Measurements from ENCODE around the gene SLC16A5. TPM values are rescaled to one million over a fixed set of nuclear protein-coding genes. Genes with fewer than 3 reads are reported as not detected.
A peak's percentile ranks its signal among the peaks of the same experiment; 100 is the strongest.
"Not testable (repeated sequence)": the region's sequence is repeated elsewhere in the genome, so short reads cannot be mapped to it uniquely, and the experiment has no call there.

SLC16A5 gene
- total and polyA plus RNA-seq, 10 of the 15 experiments (the other 5 are each of a cell fraction or from before 2014, with no cell fraction given) = 0.03 to 3.1 (median 0.96) TPM

- no peak for TF ChIP-seq IRF3 (IDR thresholded peaks at IDR 0.05)
Observed at GRCh38 chr17:75131278-75132017, 43.7 kb downstream of the SLC16A5 start, which contains the start of gene NT5C (continued).

DNA sequence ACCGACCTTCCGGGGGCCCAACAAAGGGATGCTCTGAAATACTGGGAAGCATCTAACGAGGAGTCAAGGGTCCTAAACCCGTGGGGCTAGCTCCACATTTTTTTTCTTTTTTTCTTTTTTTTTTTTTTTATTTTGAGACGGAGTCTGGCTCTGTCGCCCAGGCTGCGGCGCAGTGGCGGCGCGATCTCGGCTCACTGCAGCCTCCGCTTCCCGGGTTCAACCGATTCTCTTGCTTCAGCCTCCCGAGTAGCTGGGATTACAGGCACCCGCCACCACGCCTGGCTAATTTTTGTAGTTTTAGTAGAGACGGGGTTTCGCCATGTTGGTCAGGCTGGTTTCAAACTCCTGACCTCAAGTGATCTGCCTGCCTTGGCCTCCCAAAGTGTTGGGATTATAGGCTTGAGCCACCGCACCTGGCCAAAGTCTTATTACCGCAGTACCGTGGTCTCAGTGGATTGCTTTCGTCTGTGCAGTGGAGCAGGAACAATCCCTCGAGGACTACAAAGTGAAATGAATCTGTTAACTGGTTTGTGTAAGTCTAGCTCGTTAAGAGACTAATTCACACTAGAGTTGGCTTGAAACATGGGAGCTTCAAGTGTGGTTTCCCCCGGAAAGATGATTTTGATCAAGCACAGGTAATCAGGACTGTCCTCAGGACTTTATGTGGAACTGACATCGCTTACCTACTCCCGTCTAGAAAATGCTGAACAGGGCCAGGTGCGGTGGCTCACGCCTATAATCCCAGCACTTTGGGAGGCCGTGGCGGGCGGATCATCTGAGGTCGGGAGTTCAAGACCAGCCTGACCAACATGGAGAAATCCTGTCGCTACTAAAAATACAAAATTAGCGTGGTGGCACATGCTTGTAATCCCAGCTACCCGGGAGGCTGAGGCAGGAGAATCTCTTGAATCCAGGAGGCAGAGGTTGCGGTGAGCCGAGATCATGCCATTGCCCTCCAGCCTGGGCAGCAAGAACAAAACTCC is 44.6 kb downstream of the SLC16A5 start:
- in situ Hi-C loops (cut with MboI); H3K27me3 ChIP-seq (replicated peaks in 1 of 2; ENCODE audit: control insufficient read depth in 2 of 2, insufficient read depth in 2 of 2, low read length in 1 of 2); intact Hi-C loops (cut with micrococcal nuclease; ENCODE audit: unreplicated experiment); H3K9me3 ChIP-seq (replicated peaks; ENCODE audit: control insufficient read depth, insufficient read depth, low read length); H4K20me1 ChIP-seq (ENCODE audit: control insufficient read depth, insufficient read depth); ATAC-seq; DNase-seq (ENCODE audit: low read depth, low spot score); H3K36me3 ChIP-seq (ENCODE audit: control insufficient read depth in 2 of 2, insufficient read depth in 2 of 2, low read length in 1 of 2); FAIRE-seq: not testable (repeated sequence)
- Histone ChIP-seq H3K9ac (ENCODE audit: control insufficient read depth, insufficient read depth, low read length) (peak overlapping the region; percentile 75), H2AFZ (ENCODE audit: control insufficient read depth, low read depth, low read length) (peak overlapping the region; percentile 90), H3K79me2 (ENCODE audit: control insufficient read depth, insufficient read depth, low read length) (peaks cover 21% of the 10 kb centered on the region), H3K27ac (ENCODE audit: control insufficient read depth, insufficient read depth) (peak overlapping the region; percentile 82), H3K4me3 (peak overlapping the region; percentile 74), H3K4me2 (ENCODE audit: control insufficient read depth, insufficient read depth) (peak overlapping the region; percentile 94), H3K4me1 (ENCODE audit: control insufficient read depth, insufficient read depth, low read length) (peaks cover 14% of the 10 kb centered on the region)
- POLR2A ChIA-PET = interaction anchor here (0.6 to 6.2 kb wide), 12 partner anchors 9 to 170 kb away, joined by 3 to 53 read pairs (median 4); partner anchors contain the start of gene ARMC7
- WGBS (ENCODE audit: insufficient coverage, insufficient replicate concordance, low lambda C conversion rate, missing lambda C conversion rate) = 61% methylated on average over 37 of the region's 40 CpGs
- RAD21 ChIA-PET (ENCODE audit: unreplicated experiment) = interaction anchor here (1.0 to 4.7 kb wide), 9 partner anchors 15 to 171 kb away, joined by 3 to 70 read pairs (median 7); no protein-coding TSS in a partner anchor
- CTCF ChIA-PET = interaction anchor here (0.6 to 9.3 kb wide), 18 partner anchors 13 to 171 kb away, joined by 3 to 167 read pairs (median 4); partner anchors contain the start of gene NUP85
- BruUV-seq (replicated peaks) = TSS peak; percentile 53
- SMC1A ChIA-PET (ENCODE audit: uncharacterized antibody, unreplicated experiment) = interaction anchor here (0.6 to 6.1 kb wide), 9 partner anchors 17 to 1359 kb away, joined by 3 to 77 read pairs (median 4); partner anchors contain the start of gene MRPL58
- TF ChIP-seq, protein P1, sequence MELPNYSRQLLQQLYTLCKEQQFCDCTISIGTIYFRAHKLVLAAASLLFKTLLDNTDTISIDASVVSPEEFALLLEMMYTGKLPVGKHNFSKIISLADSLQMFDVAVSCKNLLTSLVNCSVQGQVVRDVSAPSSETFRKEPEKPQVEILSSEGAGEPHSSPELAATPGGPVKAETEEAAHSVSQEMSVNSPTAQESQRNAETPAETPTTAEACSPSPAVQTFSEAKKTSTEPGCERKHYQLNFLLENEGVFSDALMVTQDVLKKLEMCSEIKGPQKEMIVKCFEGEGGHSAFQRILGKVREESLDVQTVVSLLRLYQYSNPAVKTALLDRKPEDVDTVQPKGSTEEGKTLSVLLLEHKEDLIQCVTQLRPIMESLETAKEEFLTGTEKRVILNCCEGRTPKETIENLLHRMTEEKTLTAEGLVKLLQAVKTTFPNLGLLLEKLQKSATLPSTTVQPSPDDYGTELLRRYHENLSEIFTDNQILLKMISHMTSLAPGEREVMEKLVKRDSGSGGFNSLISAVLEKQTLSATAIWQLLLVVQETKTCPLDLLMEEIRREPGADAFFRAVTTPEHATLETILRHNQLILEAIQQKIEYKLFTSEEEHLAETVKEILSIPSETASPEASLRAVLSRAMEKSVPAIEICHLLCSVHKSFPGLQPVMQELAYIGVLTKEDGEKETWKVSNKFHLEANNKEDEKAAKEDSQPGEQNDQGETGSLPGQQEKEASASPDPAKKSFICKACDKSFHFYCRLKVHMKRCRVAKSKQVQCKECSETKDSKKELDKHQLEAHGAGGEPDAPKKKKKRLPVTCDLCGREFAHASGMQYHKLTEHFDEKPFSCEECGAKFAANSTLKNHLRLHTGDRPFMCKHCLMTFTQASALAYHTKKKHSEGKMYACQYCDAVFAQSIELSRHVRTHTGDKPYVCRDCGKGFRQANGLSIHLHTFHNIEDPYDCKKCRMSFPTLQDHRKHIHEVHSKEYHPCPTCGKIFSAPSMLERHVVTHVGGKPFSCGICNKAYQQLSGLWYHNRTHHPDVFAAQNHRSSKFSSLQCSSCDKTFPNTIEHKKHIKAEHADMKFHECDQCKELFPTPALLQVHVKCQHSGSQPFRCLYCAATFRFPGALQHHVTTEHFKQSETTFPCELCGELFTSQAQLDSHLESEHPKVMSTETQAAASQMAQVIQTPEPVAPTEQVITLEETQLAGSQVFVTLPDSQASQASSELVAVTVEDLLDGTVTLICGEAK (IDR thresholded peaks at IDR 0.05; ENCODE audit: borderline replicate concordance) = peak; percentile 60
- TF ChIP-seq, protein P2, sequence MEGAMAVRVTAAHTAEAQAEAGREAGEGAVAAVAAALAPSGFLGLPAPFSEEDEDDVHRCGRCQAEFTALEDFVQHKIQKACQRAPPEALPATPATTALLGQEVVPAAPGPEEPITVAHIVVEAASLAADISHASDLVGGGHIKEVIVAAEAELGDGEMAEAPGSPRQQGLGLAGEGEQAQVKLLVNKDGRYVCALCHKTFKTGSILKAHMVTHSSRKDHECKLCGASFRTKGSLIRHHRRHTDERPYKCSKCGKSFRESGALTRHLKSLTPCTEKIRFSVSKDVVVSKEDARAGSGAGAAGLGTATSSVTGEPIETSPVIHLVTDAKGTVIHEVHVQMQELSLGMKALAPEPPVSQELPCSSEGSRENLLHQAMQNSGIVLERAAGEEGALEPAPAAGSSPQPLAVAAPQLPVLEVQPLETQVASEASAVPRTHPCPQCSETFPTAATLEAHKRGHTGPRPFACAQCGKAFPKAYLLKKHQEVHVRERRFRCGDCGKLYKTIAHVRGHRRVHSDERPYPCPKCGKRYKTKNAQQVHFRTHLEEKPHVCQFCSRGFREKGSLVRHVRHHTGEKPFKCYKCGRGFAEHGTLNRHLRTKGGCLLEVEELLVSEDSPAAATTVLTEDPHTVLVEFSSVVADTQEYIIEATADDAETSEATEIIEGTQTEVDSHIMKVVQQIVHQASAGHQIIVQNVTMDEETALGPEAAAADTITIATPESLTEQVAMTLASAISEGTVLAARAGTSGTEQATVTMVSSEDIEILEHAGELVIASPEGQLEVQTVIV (IDR thresholded peaks at IDR 0.05; ENCODE audit: borderline replicate concordance, partially characterized antibody) = peak; percentile 19
- TF ChIP-seq PKNOX1 (IDR thresholded peaks at IDR 0.05) = peak; percentile 18; the same call in 1 of the 2 replicates
- peak; percentile 83 for TF ChIP-seq HDGF (IDR thresholded peaks at IDR 0.05)
- TF ChIP-seq NBN (IDR thresholded peaks at IDR 0.05) = peak; percentile 74; the same call in 1 of the 2 replicates
- TF ChIP-seq MTA2 (IDR thresholded peaks at IDR 0.05; ENCODE audit: low read depth) = 0 out of 2 replicates have a peak, but pooled peaks have one; percentile 8
